Suprapubic skin (tissue), 4 donors: Measurements from ENCODE around the gene SLC17A8. TPM values are rescaled to one million over a fixed set of nuclear protein-coding genes. Genes with fewer than 3 reads are reported as not detected.
"Not testable (repeated sequence)": the region's sequence is repeated elsewhere in the genome, so short reads cannot be mapped to it uniquely, and the experiment has no call there.

Source experiments
- DNase-seq, 2 donors: peaks; one replicate each; pipeline ENCODE4 v3.0.0-alpha.2; 2019; ENCODE audit warnings: low spot score in 2 of 2
- H3K27ac ChIP-seq: fragments of 200-600 bp; sonication (generic); one replicate; pipeline ENCODE4 v1.5.1; 2019
- H3K27me3 ChIP-seq: fragments of 200-600 bp; sonication (generic); one replicate; pipeline ENCODE4 v1.5.1; 2019
- H3K36me3 ChIP-seq: fragments of 200-600 bp; sonication (generic); one replicate; pipeline ENCODE4 v1.5.1; 2019
- H3K4me1 ChIP-seq: fragments of 200-600 bp; sonication (generic); one replicate; pipeline ENCODE4 v1.5.1; 2019
- H3K4me3 ChIP-seq: fragments of 200-600 bp; sonication (generic); one replicate; pipeline ENCODE4 v1.5.1; 2019; ENCODE audit warnings: mild to moderate bottlenecking
- H3K9me3 ChIP-seq: fragments of 200-600 bp; sonication (generic); one replicate; pipeline ENCODE4 v1.5.1; 2019
- CTCF ChIP-seq, 2 donors: fragments of 200-600 bp in 1 of 2; fragments of 450-650 bp in 1 of 2; sonication (generic) in 1 of 2; IDR thresholded peaks; one replicate each; pipeline ENCODE4 v1.5.1; 2016 to 2019; ENCODE audit warnings: antibody characterized with exemption in 2 of 2, mild to moderate bottlenecking in 1 of 2, moderate library complexity in 1 of 2
- EP300 ChIP-seq: sonication (generic); formaldehyde crosslinking; IDR thresholded peaks from one replicate; pipeline ENCODE4 v1.6.1; 2017; ENCODE audit warnings: antibody characterized with exemption
- POLR2A ChIP-seq, 2 donors: fragments of 450-650 bp; IDR thresholded peaks; one replicate each; pipeline ENCODE4 v1.6.1; 2017; ENCODE audit warnings: antibody characterized with exemption in 2 of 2, mild to moderate bottlenecking in 2 of 2, moderate library complexity in 2 of 2
- POLR2AphosphoS5 ChIP-seq, 3 donors: sonication (generic); formaldehyde crosslinking; IDR thresholded peaks; one replicate each; pipeline ENCODE4 v1.6.1; 2017; ENCODE audit warnings: antibody characterized with exemption in 3 of 3
- WGBS: methylation state at CpG from one replicate; pipeline ENCODE4 v1.1.5; 2018; 5-methylcytosine and 5-hydroxymethylcytosine counted together
- total RNA-seq, 4 donors: library from RNA; depleted of rRNA; stranded (reverse); fragments of >200 nt; gene quantifications; one replicate each; pipeline ENCODE4 v1.1.0, GENCODE V29; 2016

The SLC17A8 gene
- total RNA-seq, 4 donors from 2014 or later: 0.81 TPM; not detected in 3

GRCh38 chr12:100329800-100330199 lies 27.1 kb upstream of the SLC17A8 start:
- peaks cover 66% of the 10 kb centered on the region for H3K36me3 ChIP-seq
- no peak for TF ChIP-seq POLR2AphosphoS5 (IDR thresholded peaks at IDR 0.05)
- no peak for TF ChIP-seq CTCF (IDR thresholded peaks at IDR 0.05)
- TF ChIP-seq POLR2A (IDR thresholded peaks at IDR 0.05): no peak
- TF ChIP-seq EP300: no peak
- WGBS: 88% methylated on average over 2 of the region's 2 CpGs

GRCh38 chr12:100331871-100332270 lies 25.0 kb upstream of the SLC17A8 start:
- H3K27ac ChIP-seq: no peak overlapping the region
- no peaks in the 10 kb centered on the region for H3K9me3 ChIP-seq
- peaks cover 73% of the 10 kb centered on the region for H3K36me3 ChIP-seq
- H3K27me3 ChIP-seq: no peaks in the 10 kb centered on the region
- WGBS: 83% methylated on average over 1 of the region's 1 CpG
- TF ChIP-seq POLR2AphosphoS5 (IDR thresholded peaks at IDR 0.05) (no peak), EP300 (no peak), POLR2A (IDR thresholded peaks at IDR 0.05) (no peak), CTCF (IDR thresholded peaks at IDR 0.05) (no peak)
- no peak overlapping the region for H3K4me3 ChIP-seq
- H3K4me1 ChIP-seq: no peaks in the 10 kb centered on the region
- DNase-seq: no peak

More at GRCh38 chr12:100329800-100330199, 27.1 kb upstream of the SLC17A8 start:
- H3K27ac ChIP-seq: no peak overlapping the region
- DNase-seq: no peak
- no peaks in the 10 kb centered on the region for H3K27me3 ChIP-seq
- no peaks in the 10 kb centered on the region for H3K9me3 ChIP-seq
- no peak overlapping the region for H3K4me3 ChIP-seq
- no peaks in the 10 kb centered on the region for H3K4me1 ChIP-seq

- no peak for DNase-seq
- Histone ChIP-seq H3K9me3 (no peaks in the 10 kb centered on the region), H3K27me3 (no peaks in the 10 kb centered on the region), H3K4me3 (no peak overlapping the region), H3K4me1 (no peaks in the 10 kb centered on the region), H3K36me3 (peaks cover 74% of the 10 kb centered on the region), H3K27ac (no peak overlapping the region)
- WGBS: 90% methylated on average over 2 of the region's 2 CpGs
- TF ChIP-seq POLR2AphosphoS5 (IDR thresholded peaks at IDR 0.05): no peak
Observed at GRCh38 chr12:100332852-100333251, 24.0 kb upstream of the SLC17A8 start.

DNA sequence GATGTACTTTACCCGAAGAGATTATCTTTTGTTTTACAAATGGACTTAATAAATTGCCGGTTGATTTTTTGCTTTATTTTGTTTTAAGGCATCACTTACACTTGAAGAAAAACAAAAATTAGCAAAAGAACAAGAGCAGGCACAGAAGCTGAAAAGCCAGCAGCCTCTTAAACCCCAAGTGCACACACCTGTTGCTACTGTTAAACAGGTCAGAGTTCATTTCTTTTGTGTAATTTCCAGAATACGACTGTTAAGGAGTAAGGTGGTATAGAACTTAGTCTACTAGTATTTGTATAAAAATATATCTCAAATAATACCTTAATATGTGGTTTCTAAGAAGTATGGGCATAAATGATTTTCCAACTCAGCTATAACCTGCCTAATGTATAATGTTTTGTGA lies 19.6 kb upstream of the SLC17A8 start:
- TF ChIP-seq EP300 (no peak), POLR2A (IDR thresholded peaks at IDR 0.05) (no peak), CTCF (IDR thresholded peaks at IDR 0.05) (no peak), POLR2AphosphoS5 (IDR thresholded peaks at IDR 0.05) (no peak)
- 95% methylated on average over 3 of the region's 3 CpGs for WGBS
- peaks cover 46% of the 10 kb centered on the region for H3K36me3 ChIP-seq
- no peaks in the 10 kb centered on the region for H3K4me1 ChIP-seq
- H3K9me3 ChIP-seq: no peaks in the 10 kb centered on the region
- no peak overlapping the region for H3K27ac ChIP-seq
- no peak for DNase-seq
- no peak overlapping the region for H3K4me3 ChIP-seq
- H3K27me3 ChIP-seq: no peaks in the 10 kb centered on the region

- Histone ChIP-seq H3K27me3 (no peaks in the 10 kb centered on the region), H3K36me3 (peaks cover 42% of the 10 kb centered on the region), H3K4me1 (no peaks in the 10 kb centered on the region), H3K9me3 (no peaks in the 10 kb centered on the region), H3K4me3 (no peak overlapping the region), H3K27ac (no peak overlapping the region)
- TF ChIP-seq EP300: no peak
- TF ChIP-seq POLR2AphosphoS5 (IDR thresholded peaks at IDR 0.05): no peak
- TF ChIP-seq POLR2A (IDR thresholded peaks at IDR 0.05): no peak
- no peak for TF ChIP-seq CTCF (IDR thresholded peaks at IDR 0.05)
- DNase-seq: no peak
Observed at GRCh38 chr12:100337727-100338126, 19.1 kb upstream of the SLC17A8 start.

DNA sequence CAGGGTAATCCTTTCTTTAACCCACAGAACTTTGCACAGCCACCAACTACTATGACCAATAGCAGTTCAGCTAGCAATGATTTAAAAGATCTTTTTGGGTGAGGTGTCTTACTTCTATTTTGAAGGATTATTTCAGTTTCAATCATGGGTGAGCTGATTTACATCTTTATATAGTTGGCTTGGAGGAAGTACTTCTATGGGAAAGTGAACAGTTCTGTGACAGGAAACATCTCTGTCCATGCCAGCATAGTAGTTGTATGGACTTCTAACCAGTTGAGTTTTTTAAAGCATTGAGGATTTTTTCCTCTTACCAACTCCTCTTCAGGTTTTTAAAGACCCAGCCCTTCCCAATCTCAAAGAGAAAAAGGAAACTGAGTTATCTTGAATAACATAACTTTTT lies 17.8 kb upstream of the SLC17A8 start:
- no peak for DNase-seq
- peaks cover 40% of the 10 kb centered on the region for H3K36me3 ChIP-seq
- H3K27ac ChIP-seq: no peak overlapping the region
- no peaks in the 10 kb centered on the region for H3K27me3 ChIP-seq
- no peak overlapping the region for H3K4me3 ChIP-seq
- H3K4me1 ChIP-seq: no peaks in the 10 kb centered on the region
- no peak for TF ChIP-seq EP300
- TF ChIP-seq POLR2AphosphoS5 (IDR thresholded peaks at IDR 0.05): no peak
- no peak for TF ChIP-seq CTCF (IDR thresholded peaks at IDR 0.05)
- no peak for TF ChIP-seq POLR2A (IDR thresholded peaks at IDR 0.05)
- H3K9me3 ChIP-seq: no peaks in the 10 kb centered on the region

DNA sequence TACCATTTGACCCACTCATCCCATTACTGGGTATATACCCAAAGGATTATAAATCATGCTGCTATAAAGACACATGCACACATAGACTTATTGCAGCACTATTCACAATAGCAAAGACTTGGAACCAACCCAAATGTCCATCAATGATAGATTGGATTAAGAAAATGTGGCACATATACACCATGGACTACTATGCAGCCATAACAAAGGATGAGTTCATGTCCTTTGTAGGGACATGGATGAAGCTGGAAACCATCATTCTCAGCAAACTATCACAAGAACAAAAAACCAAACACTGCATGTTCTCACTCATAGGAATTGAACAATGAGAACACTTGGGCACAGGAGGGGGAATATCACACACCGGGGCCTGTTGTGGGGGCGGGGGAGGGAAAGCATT lies 14.0 kb upstream of the SLC17A8 start:
- H3K27ac ChIP-seq, DNase-seq, H3K4me1 ChIP-seq, H3K9me3 ChIP-seq, H3K27me3 ChIP-seq, H3K36me3 ChIP-seq, H3K4me3 ChIP-seq: not testable (repeated sequence)
- WGBS: 97% methylated on average over 2 of the region's 2 CpGs

DNA sequence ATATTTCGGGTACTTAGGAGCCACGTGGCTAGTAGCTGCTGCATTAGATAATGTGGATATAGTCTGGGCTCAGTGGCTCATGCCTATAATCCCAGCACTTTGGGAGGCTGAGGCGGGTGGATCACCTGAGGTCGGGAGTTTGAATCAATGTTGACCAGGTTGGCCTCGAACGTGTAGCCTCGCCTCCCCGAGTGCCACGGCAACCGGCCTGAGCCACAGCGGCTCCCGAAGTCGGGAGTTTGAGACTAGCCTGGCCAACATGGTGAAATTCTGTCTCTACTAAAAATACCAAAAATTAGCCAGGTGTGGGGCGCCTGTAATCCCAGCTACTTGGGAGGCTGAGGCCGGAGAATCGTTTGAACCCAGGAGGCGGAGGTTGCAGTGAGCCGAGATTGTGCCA lies 12.5 kb upstream of the SLC17A8 start:
- not testable (repeated sequence) for H3K36me3 ChIP-seq, H3K27ac ChIP-seq, H3K4me3 ChIP-seq, DNase-seq, H3K27me3 ChIP-seq, H3K4me1 ChIP-seq, H3K9me3 ChIP-seq
- WGBS: 92% methylated on average over 18 of the region's 18 CpGs
